ENCODE data around the gene SH3BGRL.

DNA sequence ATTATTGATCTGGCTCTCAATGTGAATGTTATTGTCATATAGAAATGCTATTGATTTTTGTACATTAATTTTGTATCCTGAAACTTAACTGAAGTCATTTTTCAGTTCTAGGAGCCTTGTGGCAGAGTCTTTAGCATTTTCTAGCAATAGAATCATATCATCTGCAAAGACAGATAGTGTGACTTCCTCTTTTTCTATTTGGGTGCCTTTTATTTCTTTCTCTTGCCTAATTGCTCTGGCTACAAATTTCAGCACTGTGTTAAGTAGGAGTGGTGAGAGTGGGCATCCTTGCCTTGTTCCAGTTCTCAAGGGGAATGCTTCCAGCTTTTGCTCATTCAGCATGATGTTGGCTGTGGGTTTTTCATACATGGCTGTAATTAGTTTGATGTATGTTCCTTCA is 102.7 kb downstream of the SH3BGRL start:
- TF ChIP-seq, protein P1, sequence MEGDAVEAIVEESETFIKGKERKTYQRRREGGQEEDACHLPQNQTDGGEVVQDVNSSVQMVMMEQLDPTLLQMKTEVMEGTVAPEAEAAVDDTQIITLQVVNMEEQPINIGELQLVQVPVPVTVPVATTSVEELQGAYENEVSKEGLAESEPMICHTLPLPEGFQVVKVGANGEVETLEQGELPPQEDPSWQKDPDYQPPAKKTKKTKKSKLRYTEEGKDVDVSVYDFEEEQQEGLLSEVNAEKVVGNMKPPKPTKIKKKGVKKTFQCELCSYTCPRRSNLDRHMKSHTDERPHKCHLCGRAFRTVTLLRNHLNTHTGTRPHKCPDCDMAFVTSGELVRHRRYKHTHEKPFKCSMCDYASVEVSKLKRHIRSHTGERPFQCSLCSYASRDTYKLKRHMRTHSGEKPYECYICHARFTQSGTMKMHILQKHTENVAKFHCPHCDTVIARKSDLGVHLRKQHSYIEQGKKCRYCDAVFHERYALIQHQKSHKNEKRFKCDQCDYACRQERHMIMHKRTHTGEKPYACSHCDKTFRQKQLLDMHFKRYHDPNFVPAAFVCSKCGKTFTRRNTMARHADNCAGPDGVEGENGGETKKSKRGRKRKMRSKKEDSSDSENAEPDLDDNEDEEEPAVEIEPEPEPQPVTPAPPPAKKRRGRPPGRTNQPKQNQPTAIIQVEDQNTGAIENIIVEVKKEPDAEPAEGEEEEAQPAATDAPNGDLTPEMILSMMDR (IDR thresholded peaks at IDR 0.05), result no peak
- TF ChIP-seq POLR2A (IDR thresholded peaks at IDR 0.05), result no peak

Measured in gastroesophageal sphincter (tissue), 3 donors.